ENCODE data around the gene TOP2A.

GRCh38 chr17:40431231-40431602, 13.5 kb upstream of the TOP2A start:
- TF ChIP-seq CTCF (IDR thresholded peaks at IDR 0.05; ENCODE audit: borderline replicate concordance, extremely low read depth, low read length, poor library complexity, severe bottlenecking) (no peak), EZH2 (IDR thresholded peaks at IDR 0.05; ENCODE audit: borderline replicate concordance, low read depth, low read length, severe bottlenecking) (no peak)

All from DND-41 (cell line).